ENCODE measurements around the gene MYOG.

MYOG gene

GRCh38 chr1:203044546-203045250 is 41.1 kb downstream of the MYOG start:
- no peak overlapping the region for H3K4me3 Mint-ChIP-seq
- H3K9me3 Mint-ChIP-seq: no peaks in the 10 kb centered on the region
- no peak for ATAC-seq
- no peaks in the 10 kb centered on the region for H3K27me3 Mint-ChIP-seq
- DNase-seq: no peak
- no peaks in the 10 kb centered on the region for H3K36me3 Mint-ChIP-seq (ENCODE audit: low read depth)
- peaks cover 3% of the 10 kb centered on the region for H3K4me1 Mint-ChIP-seq
- no peak overlapping the region for H3K27ac Mint-ChIP-seq

GRCh38 chr1:203043830-203044545 is 41.8 kb downstream of the MYOG start:
- Mint-ChIP-seq H3K27ac (no peak overlapping the region), H3K4me3 (no peak overlapping the region), H3K36me3 (ENCODE audit: low read depth) (peaks cover 4% of the 10 kb centered on the region), H3K9me3 (no peaks in the 10 kb centered on the region), H3K4me1 (peaks cover 7% of the 10 kb centered on the region), H3K27me3 (peaks cover 4% of the 10 kb centered on the region)
- no peak for DNase-seq
- no peak for ATAC-seq

DNA sequence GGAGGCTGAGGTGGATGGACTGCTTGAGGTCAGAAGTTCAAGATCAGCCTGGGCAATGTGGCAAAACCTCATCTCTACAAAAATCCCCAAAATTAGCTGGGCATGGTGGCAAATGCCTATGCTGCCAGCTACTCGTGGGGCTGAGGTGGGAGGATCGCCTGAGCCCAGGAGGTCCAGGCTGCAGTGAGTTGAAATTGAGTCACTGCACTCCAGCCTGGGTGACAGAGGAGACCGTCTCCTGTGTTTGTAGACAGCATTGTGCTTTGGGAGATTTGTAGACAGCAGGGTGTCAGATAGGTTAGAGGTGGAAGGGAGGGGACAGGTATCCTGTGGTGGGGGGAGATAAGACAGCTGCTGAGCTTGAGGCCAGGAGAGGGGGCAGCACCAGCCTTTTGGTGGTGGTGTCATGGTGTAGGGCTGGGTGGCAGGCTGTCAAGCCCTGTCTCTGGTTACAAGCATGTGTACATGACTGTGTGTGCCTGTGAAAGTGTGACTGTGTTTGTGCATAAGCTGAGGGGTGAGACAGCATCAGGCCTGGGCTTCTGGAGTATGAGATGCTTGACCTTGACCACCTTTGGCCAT is 44.4 kb downstream of the MYOG start:
- Mint-ChIP-seq H3K4me3 (no peak overlapping the region), H3K4me1 (peaks cover 7% of the 10 kb centered on the region), H3K27me3 (peaks cover 4% of the 10 kb centered on the region), H3K36me3 (ENCODE audit: low read depth) (peaks cover 4% of the 10 kb centered on the region), H3K9me3 (no peaks in the 10 kb centered on the region), H3K27ac (no peak overlapping the region)
- ATAC-seq: no peak
- DNase-seq: no peak

GRCh38 chr1:203040513-203041275 is 45.1 kb downstream of the MYOG start:
- Mint-ChIP-seq H3K27ac (no peak overlapping the region), H3K4me3 (no peak overlapping the region)

GRCh38 chr1:203039609-203040512 is 46.0 kb downstream of the MYOG start:
- Mint-ChIP-seq H3K27me3 (peaks cover 4% of the 10 kb centered on the region), H3K27ac (no peak overlapping the region), H3K4me3 (no peak overlapping the region), H3K4me1 (peaks cover 7% of the 10 kb centered on the region), H3K36me3 (ENCODE audit: low read depth) (peaks cover 4% of the 10 kb centered on the region), H3K9me3 (no peaks in the 10 kb centered on the region)
- DNase-seq (no peak), ATAC-seq (no peak)

More at GRCh38 chr1:203040513-203041275, 45.1 kb downstream of the MYOG start:
- no peak for ATAC-seq
- peaks cover 7% of the 10 kb centered on the region for H3K4me1 Mint-ChIP-seq
- H3K27me3 Mint-ChIP-seq: peaks cover 4% of the 10 kb centered on the region
- H3K9me3 Mint-ChIP-seq: no peaks in the 10 kb centered on the region
- DNase-seq: no peak
- H3K36me3 Mint-ChIP-seq (ENCODE audit: low read depth): peaks cover 4% of the 10 kb centered on the region

- Mint-ChIP-seq H3K4me3 (no peak overlapping the region), H3K4me1 (peaks cover 7% of the 10 kb centered on the region), H3K9me3 (no peaks in the 10 kb centered on the region), H3K27me3 (peaks cover 4% of the 10 kb centered on the region), H3K27ac (no peak overlapping the region), H3K36me3 (ENCODE audit: low read depth) (peaks cover 4% of the 10 kb centered on the region)
- DNase-seq: peak; percentile 62
- peak; percentile 73 for ATAC-seq
These were observed 46.8 kb downstream of the MYOG start for GRCh38 chr1:203038891-203039608.

DNA sequence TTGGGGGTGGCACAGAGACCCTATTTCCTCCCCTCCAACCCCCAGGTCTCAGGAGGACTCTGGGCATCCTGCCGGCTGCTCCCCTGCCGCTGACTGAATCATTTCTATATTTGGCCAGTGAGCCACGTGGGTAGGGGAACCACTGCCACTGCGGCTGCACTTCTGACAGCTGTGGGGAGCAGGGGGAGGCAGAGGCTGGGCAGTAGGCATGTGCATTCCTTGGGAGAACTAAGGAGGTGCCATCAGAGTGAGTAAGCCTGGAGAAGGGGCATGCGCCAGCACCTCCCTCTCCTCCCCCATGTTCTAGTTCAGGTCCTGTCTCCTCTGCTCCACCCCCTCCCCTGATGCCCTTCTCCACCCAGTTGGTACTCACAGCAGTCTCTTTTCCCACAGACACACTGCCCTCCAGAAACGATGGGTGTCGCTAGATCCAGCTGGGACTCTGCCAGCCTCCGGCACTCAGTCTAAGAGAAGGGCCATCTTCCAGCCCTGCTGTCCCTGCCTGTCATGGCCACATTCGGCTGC is 47.5 kb downstream of the MYOG start:
- Mint-ChIP-seq H3K27ac (no peak overlapping the region), H3K36me3 (ENCODE audit: low read depth) (peaks cover 4% of the 10 kb centered on the region), H3K4me1 (peaks cover 7% of the 10 kb centered on the region), H3K9me3 (no peaks in the 10 kb centered on the region), H3K27me3 (peaks cover 4% of the 10 kb centered on the region), H3K4me3 (no peak overlapping the region)
- DNase-seq: no peak
- no peak for ATAC-seq

DNA sequence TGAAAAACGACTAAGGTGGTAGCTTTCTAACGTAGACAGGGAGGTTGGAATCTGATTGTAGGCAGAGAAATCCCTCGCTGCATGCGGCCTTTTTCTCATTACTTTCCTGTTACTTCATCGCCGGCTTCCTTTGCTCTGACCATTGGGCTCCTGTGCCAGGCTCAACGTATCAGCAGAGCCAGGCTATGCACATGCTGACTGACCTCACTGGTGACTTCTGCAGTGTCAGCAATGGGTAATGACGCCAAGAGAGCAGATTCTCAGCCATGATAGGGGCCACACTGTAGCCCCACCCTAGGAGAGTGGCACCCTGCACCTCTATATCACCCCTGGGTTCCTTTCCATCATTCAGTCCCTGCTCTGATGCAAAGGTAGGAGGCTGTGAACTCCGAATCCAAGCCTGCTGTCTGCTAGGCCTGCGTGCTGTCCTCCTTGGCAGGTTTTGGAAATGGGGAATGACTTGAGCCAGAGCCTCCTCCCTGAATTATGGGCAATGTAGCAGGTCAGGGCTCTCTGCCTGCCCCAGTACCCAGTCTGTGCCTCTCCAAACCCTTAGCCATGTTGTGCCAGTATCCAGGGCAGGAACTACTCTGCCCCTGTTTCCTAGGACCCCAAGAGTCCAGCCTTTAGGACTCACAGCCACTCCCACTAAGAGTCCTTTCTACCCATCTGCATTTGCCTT is 48.2 kb downstream of the MYOG start:
- Mint-ChIP-seq H3K9me3 (no peaks in the 10 kb centered on the region), H3K36me3 (ENCODE audit: low read depth) (peaks cover 4% of the 10 kb centered on the region), H3K27me3 (peaks cover 4% of the 10 kb centered on the region), H3K27ac (no peak overlapping the region), H3K4me3 (no peak overlapping the region), H3K4me1 (peaks cover 7% of the 10 kb centered on the region)
- no peak for ATAC-seq
- DNase-seq: no peak

DNA sequence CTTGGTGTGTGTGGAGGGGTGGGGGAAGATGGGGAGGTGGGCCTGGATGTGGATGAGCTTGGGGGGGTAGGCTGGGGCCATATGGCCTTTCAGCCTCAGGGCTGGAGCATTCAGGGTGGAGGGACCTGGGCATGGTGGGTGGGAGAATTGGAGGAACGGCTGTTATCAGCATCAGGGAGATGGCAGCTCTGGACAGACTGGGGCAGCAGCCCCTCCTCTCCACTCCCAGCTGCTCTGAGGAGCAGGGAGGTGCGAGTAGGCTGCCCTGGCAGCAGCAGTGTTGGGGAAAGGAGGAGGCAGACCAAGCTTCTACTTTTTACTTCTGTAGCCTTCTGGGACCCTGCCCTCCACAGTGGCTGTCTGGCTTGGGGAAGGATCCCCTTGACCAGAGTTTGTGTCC is 49.3 kb downstream of the MYOG start:
- H3K9me3 Mint-ChIP-seq: no peaks in the 10 kb centered on the region
- ATAC-seq (no peak), DNase-seq (no peak)
- no peak overlapping the region for H3K4me3 Mint-ChIP-seq
- H3K27me3 Mint-ChIP-seq: peaks cover 4% of the 10 kb centered on the region
- peaks cover 4% of the 10 kb centered on the region for H3K36me3 Mint-ChIP-seq (ENCODE audit: low read depth)
- H3K4me1 Mint-ChIP-seq: peaks cover 7% of the 10 kb centered on the region
- H3K27ac Mint-ChIP-seq: no peak overlapping the region

DNA sequence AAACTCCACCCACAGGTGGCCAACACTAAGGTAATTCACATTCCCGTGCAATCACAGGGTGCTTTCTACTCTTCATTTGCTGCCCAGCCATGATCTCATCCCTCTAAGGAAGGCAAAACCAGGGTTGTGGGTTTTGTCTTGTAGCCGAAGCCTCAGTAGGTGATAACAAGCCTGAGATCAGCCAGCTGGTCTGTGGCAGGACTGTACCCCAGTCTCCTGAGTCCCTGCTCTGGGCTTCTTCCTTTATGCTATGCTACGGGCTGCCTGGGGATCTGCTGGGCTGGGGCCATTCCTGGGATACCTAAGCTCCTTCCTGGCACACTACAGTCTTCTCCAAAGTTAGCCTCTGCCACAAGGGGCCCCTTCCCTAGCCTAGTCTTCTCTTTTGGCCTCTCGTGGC is 49.7 kb downstream of the MYOG start:
- H3K4me3 Mint-ChIP-seq: no peak overlapping the region
- H3K4me1 Mint-ChIP-seq: peaks cover 6% of the 10 kb centered on the region
- no peak overlapping the region for H3K27ac Mint-ChIP-seq
- peaks cover 4% of the 10 kb centered on the region for H3K27me3 Mint-ChIP-seq
- DNase-seq (no peak), ATAC-seq (no peak)
- H3K36me3 Mint-ChIP-seq (ENCODE audit: low read depth): peaks cover 4% of the 10 kb centered on the region
- no peaks in the 10 kb centered on the region for H3K9me3 Mint-ChIP-seq

DNA sequence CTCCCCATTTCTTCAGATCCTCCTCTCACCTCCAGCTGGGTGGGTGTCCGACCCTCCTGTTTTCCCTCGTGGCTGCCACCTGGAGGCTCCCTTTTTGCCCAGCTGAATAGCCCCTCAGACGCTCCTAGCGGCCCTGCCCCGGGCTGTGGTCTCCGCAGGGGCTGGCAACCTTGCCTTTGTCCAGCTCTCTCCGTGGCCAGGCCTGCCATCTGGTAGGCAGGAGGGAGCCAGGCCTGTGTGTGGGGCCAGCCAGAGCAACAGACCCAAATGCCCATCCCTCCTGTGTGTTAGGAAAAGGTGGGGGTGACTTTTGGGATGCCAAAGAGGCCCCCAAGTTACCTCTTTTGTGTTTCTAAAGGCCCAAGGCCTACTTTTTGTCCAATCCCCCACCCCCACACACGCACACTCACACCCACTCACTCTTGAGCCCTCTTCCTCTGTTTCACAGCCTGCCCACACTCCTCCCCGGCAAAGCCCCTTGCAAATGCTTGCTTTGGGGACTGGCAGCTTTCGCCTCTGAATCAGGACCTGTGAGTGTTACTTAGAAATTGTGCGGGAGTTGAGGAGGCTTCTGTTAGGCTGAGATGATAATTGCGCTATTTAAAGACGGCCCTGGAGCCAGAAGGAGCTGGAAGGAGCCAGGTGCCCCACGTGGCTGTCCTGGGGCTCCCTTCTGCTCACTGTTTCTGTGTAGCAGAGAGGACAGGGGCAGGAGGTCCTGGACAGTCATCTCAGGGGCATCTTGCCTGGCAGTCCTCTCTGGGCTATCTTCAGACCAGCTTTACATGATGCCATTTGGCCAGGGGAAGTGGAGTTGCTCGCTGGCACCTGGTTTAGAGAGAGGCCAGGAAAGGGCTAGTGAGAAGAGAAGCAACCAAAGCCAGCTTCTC is 50.5 kb downstream of the MYOG start:
- no peaks in the 10 kb centered on the region for H3K9me3 Mint-ChIP-seq
- H3K27me3 Mint-ChIP-seq: peaks cover 6% of the 10 kb centered on the region
- no peak overlapping the region for H3K4me3 Mint-ChIP-seq
- H3K36me3 Mint-ChIP-seq (ENCODE audit: low read depth): peaks cover 4% of the 10 kb centered on the region
- H3K27ac Mint-ChIP-seq: no peak overlapping the region
- no peak for ATAC-seq
- no peak for DNase-seq
- peaks cover 4% of the 10 kb centered on the region for H3K4me1 Mint-ChIP-seq

All from activated naive CD8-positive, alpha-beta T cell treated with anti-CD3 and anti-CD28 coated beads, Interleukin-2, amount 50 U/mL, for 24 hours (primary cell).